Transverse colon (tissue), 4 donors: ENCODE measurements around the gene GLE1.

ENCODE experiments used
- CTCF ChIP-seq, 5 experiments: fragments of 200-600 bp in 3 of 5; fragments of 450-650 bp in 2 of 5; sonication (generic) in 3 of 5; IDR thresholded peaks; 1 replicate in 2 of 5; 2 replicates in 3 of 5; pipeline ENCODE4 v1.5.1; 2016 to 2017; ENCODE audit warnings: antibody characterized with exemption in 5 of 5, inconsistent platforms in 3 of 5, mild to moderate bottlenecking in 2 of 5, moderate library complexity in 1 of 5
- EP300 ChIP-seq: sonication (generic); formaldehyde crosslinking; IDR thresholded peaks from one replicate; pipeline ENCODE4 v1.6.1; 2017; ENCODE audit warnings: antibody characterized with exemption, low read depth
- POLR2A ChIP-seq: fragments of 450-650 bp; IDR thresholded peaks from one replicate; pipeline ENCODE4 v1.6.1; 2016; ENCODE audit warnings: antibody characterized with exemption, mild to moderate bottlenecking, moderate library complexity
- POLR2AphosphoS5 ChIP-seq, 3 donors: sonication (generic); formaldehyde crosslinking; IDR thresholded peaks; one replicate each; pipeline ENCODE4 v1.6.1; 2016; ENCODE audit warnings: antibody characterized with exemption in 3 of 3

- no peak for TF ChIP-seq CTCF (IDR thresholded peaks at IDR 0.05)
- TF ChIP-seq EP300: no peak
- TF ChIP-seq POLR2A: no peak
- TF ChIP-seq POLR2AphosphoS5 (IDR thresholded peaks at IDR 0.05): no peak
These were observed 49.2 kb downstream of the GLE1 start for GRCh38 chr9:128553728-128554127.
